ENCODE measurements around the gene COL15A1. TPM values are rescaled to one million over a fixed set of nuclear protein-coding genes. Genes with fewer than 3 reads are reported as not detected.

COL15A1 gene
- polyA plus RNA-seq, 3 donors = 24.1 to 29.6 (median 25.9) TPM

DNA sequence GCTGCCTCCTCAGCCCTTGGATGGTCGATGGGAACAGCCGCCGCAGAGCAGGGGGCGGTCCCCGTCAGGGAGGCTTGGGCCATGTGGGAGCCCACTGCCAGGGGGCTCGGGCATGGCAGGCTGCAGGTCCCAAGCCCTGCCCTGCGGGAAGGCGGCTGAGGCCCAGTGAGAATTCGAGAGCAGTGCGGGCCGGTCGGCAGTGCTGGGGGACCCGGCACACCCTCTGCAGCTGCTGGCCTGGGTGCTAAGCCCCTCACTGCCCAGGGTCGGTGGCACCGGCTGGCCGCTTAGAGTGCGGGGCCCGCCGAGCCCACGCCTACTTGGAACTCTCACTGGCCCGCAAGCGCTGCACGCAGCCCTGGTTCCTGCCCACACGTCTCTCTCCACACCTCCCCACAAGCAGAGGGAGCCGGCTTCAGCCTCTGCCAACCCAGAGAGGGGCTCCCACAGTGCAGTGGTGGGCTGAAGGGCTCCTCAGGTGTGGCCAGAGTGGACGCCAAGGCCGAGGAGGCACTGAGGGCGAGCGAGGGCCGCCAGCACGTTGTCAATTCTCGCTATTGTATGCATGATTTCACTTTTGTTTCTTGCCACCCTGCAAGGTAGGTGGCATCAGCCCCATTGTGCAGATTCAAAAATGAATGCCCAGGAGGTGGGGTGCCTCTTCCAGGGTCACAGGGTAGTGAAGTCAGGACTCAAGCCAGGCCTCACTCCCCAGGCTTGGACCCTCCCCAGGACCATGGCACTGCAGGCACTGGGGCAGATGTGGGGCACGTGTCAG is 48.6 kb downstream of the COL15A1 start:
- no peak for DNase-seq

DNA sequence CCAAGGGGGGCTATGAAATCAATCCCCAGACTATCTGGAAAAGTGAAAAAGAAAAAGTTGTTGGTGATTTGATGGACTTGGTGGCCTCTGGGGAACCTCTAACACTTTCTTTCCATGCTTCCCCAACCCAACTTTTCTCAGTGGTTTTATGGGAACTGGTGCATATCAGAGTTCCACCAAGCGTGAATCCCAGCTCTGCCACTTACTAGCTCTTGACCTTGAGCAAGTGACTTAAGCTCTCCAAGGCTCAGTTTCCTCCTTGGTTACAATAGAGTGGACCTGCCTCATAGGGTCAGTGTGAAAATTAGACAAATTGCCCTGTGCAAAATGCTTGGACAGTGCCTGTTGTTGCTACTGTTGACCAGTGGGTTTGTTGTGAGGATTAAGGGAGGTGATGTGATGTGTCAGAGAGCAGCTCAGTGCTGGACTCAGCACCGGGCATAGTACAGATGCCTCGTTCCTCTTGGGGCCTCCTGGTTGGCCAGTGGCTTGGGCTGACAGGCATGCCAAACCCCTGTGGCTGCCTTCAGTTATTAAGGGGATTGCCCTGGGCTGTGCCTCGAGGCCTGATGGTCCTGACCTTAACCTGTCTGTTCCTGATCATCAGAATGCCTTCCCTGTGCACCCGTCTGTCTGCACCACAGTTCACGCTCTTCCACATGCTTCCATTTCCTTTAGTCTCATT is 49.3 kb downstream of the COL15A1 start:
- DNase-seq = no peak

DNA sequence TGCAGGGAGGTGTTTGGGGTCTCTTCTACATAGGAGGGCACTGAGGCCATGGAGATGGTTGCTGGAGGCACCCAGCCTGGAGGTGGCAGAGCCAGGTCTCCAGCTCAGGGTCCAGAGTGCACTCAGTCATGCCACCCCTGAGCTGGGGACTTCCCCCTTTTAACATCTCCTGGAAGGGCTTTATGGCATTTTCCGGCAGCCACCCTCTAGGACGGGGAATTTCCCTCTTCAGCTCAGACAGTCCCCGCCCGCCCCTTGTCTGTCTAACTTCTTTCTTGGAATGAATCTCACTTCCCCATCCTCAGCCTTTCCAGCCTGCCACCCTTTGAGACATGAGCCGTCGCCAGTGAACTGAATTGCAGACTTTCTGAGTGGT is 49.9 kb downstream of the COL15A1 start:
- DNase-seq = no peak

DNA sequence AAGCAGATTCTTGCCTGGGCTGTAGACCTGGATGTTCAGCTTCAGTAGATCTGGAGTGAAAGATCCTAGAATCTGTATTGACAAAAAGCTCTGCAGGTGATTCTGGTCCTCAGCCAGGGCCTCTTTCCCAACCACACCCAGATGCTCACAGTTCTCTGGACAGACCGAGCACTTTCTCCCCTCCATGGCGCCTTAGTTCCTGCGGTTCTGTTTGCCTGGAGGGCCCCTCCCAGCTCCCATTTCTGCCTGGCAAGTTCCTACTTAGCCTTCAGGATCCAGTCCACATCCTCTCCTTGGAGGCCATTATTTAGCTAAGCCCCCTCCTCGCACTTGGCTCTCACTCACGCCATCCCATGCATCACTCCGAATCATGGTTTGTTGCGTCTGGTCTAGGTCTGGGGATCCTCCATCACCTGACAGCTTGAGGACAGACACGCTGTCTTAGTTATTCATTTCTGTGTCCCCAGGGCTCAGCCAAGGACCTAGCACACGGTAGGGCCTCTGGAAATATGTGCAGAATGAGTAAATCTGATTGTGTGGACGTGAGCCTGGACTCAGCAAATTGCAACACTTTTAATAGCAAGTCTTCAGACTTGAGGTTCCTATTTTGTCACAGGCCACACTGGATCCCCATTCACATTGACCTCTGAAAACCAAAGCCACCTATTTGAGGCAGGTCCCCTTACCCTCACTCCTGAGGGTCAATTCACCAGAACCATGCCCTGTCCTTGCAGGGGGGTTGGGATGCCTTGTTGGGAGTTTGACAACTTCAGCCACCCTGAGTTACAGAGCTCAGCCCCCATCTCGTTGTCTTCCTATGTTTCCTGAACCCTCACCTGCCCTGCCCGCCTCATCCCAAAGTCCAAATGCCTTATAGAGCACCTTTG is 50.7 kb downstream of the COL15A1 start:
- no peak for DNase-seq

GRCh38 chr9:98995059-98995671 is 51.5 kb downstream of the COL15A1 start:
- DNase-seq = no peak

- no peak for DNase-seq
Observed at GRCh38 chr9:98995971-98996504, 52.3 kb downstream of the COL15A1 start.

- no peak for DNase-seq
Observed at GRCh38 chr9:98997604-98998003, 53.9 kb downstream of the COL15A1 start.

- DNase-seq = peak; percentile 47
Observed at GRCh38 chr9:98998441-98999151, 54.9 kb downstream of the COL15A1 start.

GRCh38 chr9:98999152-98999525 is 55.4 kb downstream of the COL15A1 start:
- no peak for DNase-seq

DNA sequence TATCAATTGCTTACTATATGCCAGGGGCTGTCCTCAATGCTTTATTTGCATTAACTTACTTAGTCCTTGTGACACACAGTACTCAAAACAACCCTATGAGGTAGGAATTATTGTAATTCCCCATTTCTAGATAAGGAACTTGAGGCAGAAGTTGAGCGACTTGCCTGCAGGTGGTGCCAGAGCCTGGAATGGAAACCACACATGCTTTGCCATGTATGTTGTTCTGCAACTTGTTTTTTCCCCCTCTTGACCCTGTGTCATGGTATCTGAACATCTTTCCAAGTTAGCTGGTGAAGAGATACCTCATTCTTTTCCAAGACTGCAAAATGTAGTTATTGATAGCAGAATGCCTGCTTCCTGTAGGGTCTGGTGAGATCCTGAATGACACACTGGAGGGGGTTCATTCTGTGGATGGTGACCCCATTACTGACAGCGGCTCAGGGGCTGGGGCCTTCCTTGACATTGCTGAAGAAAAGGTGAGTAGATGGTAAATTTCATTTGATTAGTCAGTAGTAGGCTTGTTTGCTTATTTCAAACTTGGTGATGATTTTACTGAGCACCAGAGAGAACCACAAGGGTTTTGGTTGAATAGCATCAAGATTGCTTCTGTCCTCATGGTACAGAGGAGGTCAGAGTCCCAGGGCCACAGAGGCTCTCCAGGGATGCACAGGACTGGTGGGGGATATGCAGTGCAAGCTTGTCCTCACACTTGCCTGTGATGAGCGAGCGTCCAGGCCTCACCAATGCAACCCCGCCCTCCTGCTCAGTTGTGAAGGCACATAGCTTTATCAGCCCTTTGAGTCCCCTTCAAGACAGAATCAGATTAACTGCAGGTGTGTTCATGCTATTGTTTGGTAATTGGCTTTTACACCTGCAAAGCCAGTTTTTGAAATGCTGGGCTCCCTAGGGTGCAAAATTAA is 57.0 kb downstream of the COL15A1 start:
- peak; percentile 38 for DNase-seq

- no peak for DNase-seq
Observed at GRCh38 chr9:99001892-99002291, 58.2 kb downstream of the COL15A1 start.

DNA sequence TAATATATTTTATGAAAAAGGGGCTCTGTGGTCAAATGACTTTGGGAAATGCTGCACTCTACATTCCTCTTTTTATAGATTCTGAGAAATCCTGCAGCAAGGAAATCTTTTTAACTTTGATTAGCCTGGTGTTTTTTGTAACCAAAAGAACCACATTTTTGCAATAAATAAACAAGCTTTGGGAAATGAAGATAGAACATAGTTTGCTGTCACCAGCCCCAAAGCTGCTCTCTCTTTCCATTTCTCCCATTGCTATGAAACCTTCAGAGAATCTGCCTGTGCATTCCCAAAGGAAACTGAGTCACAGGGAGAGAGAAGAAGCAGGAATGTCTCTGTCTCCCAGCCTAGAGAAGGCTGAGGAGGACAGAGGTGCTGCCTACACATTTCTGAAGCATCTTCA is 59.0 kb downstream of the COL15A1 start:
- no peak for DNase-seq

- DNase-seq = no peak
Observed at GRCh38 chr9:99003308-99003707, 59.6 kb downstream of the COL15A1 start.

GRCh38 chr9:99004115-99004514 is 60.4 kb downstream of the COL15A1 start:
- DNase-seq = no peak

DNA sequence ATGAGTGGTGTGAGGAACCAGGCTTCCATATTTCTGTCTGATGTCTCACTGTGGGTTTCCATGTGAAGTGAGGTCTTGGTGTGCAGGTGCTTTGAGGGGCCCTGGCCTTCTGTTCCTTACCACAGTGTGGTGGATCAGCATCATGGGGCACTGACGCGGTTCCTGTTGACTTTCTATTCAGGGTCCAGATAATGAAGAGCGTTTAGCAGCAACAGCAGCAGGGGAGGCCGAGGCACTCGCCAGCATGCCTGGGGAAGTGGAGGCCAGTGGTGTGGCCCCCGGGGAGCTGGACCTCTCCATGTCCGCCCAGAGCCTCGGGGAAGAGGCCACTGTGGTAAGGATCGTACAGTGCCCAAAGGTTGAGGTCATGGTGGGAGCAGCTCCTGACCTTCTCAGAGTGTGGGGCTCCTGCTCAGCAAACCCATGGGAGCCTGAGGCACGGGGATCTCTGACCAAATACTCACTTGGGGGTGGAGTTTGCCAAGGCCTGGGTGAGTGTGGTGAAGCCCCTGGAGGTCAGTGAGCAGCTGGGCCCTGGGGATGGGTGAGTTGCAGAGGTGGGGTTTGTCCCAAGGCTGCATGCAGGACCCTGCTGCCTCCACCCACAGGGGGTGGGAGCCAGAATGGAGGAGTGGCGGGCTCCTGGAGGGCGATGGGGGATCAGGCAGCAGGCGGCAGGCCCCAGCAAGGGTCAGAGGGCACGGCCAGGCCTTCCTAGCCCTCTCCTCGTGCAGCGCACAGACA is 61.2 kb downstream of the COL15A1 start:
- DNase-seq = no peak

DNA sequence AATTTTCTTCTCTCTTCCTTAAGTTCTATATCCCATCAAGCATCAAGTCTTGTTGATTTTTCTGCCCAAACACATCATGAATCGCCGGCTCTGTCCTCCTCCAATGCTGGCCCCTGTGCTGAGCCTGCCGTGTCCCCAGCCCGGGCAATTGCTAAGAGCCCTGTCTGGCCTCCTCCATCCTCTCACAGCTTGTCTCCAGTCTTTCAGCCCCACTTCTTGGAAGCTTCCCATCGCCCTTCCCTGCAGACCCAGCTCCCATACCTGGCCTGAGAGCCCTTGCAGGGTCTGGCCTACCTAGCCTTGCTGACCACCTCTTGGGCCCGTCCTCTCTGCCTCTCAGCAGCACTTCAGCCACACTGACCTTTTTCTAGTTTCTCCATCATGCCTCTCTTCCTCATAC is 61.9 kb downstream of the COL15A1 start:
- no peak for DNase-seq

DNA sequence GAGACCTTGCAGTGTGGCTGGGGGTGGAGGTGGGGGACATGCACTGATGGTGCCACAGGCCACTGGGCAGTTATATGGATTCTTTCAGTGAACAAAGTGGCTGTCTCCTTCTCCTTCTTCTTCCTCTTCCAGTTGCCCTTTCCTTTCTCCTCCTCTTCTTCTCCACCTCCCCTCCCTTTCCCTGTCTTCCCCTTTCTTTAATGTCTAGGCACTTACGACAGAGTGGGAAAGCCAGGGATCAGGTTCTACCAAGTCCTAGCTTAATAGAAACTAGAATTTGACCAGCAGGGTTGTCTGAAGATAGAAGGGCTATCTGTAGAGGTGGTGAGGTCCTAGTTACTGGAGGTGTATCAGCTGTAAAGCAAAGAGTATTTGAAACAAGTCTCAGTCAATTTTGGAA is 62.8 kb downstream of the COL15A1 start:
- no peak for DNase-seq

- no peak for DNase-seq
Observed at GRCh38 chr9:99006979-99007378, 63.3 kb downstream of the COL15A1 start.

DNA sequence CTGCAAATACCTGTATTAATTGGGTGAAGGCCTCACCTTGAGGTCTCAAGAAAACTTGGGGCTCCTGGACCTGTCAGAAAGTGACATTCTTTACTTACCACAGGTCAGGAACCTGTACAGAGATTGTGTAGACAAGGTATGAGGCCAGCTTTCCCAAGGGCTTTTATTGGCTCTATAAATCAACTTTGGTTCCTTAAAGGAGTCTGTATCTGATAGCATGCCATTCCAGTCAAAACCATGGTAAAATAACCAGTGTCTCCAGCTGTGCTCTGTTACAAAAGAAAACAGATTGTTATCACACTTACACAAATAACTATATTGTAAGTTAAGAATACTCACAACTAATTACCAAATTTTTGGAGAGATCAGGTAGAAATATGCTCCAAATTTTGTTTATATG is 64.5 kb downstream of the COL15A1 start:
- DNase-seq = no peak

All from renal pelvis (tissue), 4 donors.